Liver (tissue), 9 donors: ENCODE results near the gene RPS6KA2. TPM values are rescaled to one million over a fixed set of nuclear protein-coding genes. Genes with fewer than 3 reads are reported as not detected.

ENCODE experiments used
- DNase-seq: peaks from one replicate; pipeline ENCODE4 v3.0.0-alpha.2; 2017; ENCODE audit warnings: low spot score
- H3K27ac ChIP-seq, 2 donors: one replicate each; pipeline ENCODE4 v1.7.0; 2013; ENCODE audit warnings: inconsistent platforms in 2 of 2, low read length in 2 of 2, control low read depth in 1 of 2, low read depth in 1 of 2, mild to moderate bottlenecking in 1 of 2
- H3K27me3 ChIP-seq, 4 donors: one replicate each; pipeline versions ENCODE4 v1.6.1 to v1.7.0; 2013; ENCODE audit warnings: low read length in 3 of 4, inconsistent platforms in 1 of 4, mild to moderate bottlenecking in 1 of 4, moderate library complexity in 1 of 4; ENCODE audit not compliant: control insufficient read depth in 4 of 4, insufficient read depth in 4 of 4
- H3K36me3 ChIP-seq, 4 donors: one replicate each; pipeline versions ENCODE4 v1.6.1 to v1.7.0; 2013; ENCODE audit warnings: low read length in 3 of 4, mild to moderate bottlenecking in 3 of 4, low read depth in 1 of 4, moderate library complexity in 1 of 4; ENCODE audit not compliant: control insufficient read depth in 4 of 4, insufficient read depth in 3 of 4
- H3K4me1 ChIP-seq, 4 donors: one replicate each; pipeline versions ENCODE4 v1.6.1 to v1.7.0; 2013; ENCODE audit warnings: low read length in 3 of 4, mild to moderate bottlenecking in 3 of 4, moderate library complexity in 1 of 4; ENCODE audit not compliant: control insufficient read depth in 4 of 4, insufficient read depth in 4 of 4
- H3K4me3 ChIP-seq, 3 donors: one replicate each; pipeline versions ENCODE4 v1.6.1 to v1.7.0; 2013; ENCODE audit warnings: low read length in 3 of 3, control low read depth in 1 of 3, low read depth in 1 of 3, mild to moderate bottlenecking in 1 of 3
- H3K9ac ChIP-seq, 2 donors: one replicate each; pipeline ENCODE4 v1.7.0; 2013; ENCODE audit warnings: low read length in 2 of 2, mild to moderate bottlenecking in 2 of 2, moderate library complexity in 2 of 2, control low read depth in 1 of 2, low read depth in 1 of 2
- H3K9me3 ChIP-seq, 4 donors: one replicate each; pipeline versions ENCODE4 v1.6.1 to v1.7.0; 2013; ENCODE audit warnings: low read length in 3 of 4; ENCODE audit not compliant: control insufficient read depth in 4 of 4
- EGR1 ChIP-seq, 2 donors: IDR thresholded peaks; 2 replicates each; pipeline ENCODE4 v1.6.1; 2016 to 2018; ENCODE audit warnings: antibody characterized with exemption in 2 of 2, low read depth in 2 of 2
- FOXA1 ChIP-seq: IDR thresholded peaks from 2 replicates; pipeline ENCODE4 v1.6.1; 2016; ENCODE audit warnings: antibody characterized with exemption
- FOXA2 ChIP-seq: IDR thresholded peaks from 2 replicates; pipeline ENCODE4 v1.6.1; 2016; ENCODE audit warnings: antibody characterized with exemption
- GABPA ChIP-seq, 2 donors: IDR thresholded peaks in 1 of 2; conservative IDR thresholded peaks in 1 of 2; 2 replicates each; pipeline ENCODE4 v1.6.1; 2016; ENCODE audit warnings: antibody characterized with exemption in 2 of 2, mild to moderate bottlenecking in 1 of 2, moderate library complexity in 1 of 2
- HNF4A ChIP-seq, 2 donors: conservative IDR thresholded peaks; 2 replicates each; pipeline ENCODE4 v1.6.1; 2016; ENCODE audit warnings: antibody characterized with exemption in 2 of 2, mild to moderate bottlenecking in 2 of 2
- HNF4G ChIP-seq: IDR thresholded peaks from 2 replicates; pipeline ENCODE4 v1.6.1; 2016; ENCODE audit warnings: antibody characterized with exemption
- JUND ChIP-seq, 2 donors: IDR thresholded peaks; 2 replicates each; pipeline ENCODE4 v1.6.1; 2016; ENCODE audit warnings: antibody characterized with exemption in 2 of 2
- NR2F2 ChIP-seq: IDR thresholded peaks from 2 replicates; pipeline ENCODE4 v1.6.1; 2016; ENCODE audit warnings: antibody characterized with exemption
- RAD21 ChIP-seq, 2 donors: IDR thresholded peaks; 2 replicates each; pipeline ENCODE4 v1.6.1; 2016; ENCODE audit warnings: antibody characterized with exemption in 2 of 2, mild to moderate bottlenecking in 2 of 2
- RXRA ChIP-seq, 2 donors: IDR thresholded peaks; 2 replicates each; pipeline ENCODE4 v1.6.1; 2017 to 2018; ENCODE audit warnings: antibody characterized with exemption in 2 of 2, mild to moderate bottlenecking in 1 of 2
- SP1 ChIP-seq: IDR thresholded peaks from 2 replicates; pipeline ENCODE4 v1.6.1; 2018; ENCODE audit warnings: antibody characterized with exemption, mild to moderate bottlenecking
- TAF1 ChIP-seq: conservative IDR thresholded peaks from 2 replicates; pipeline ENCODE4 v1.6.1; 2016; ENCODE audit warnings: antibody characterized with exemption, mild to moderate bottlenecking
- YY1 ChIP-seq: IDR thresholded peaks from 2 replicates; pipeline ENCODE4 v1.6.1; 2016; ENCODE audit warnings: antibody characterized with exemption, mild to moderate bottlenecking
- WGBS: extraction: QIAGEN DNeasy Blood & Tissue Kit; methylation state at CpG from one replicate; pipeline ENCODE4 v1.1.7; 2013; 5-methylcytosine and 5-hydroxymethylcytosine counted together
- polyA plus RNA-seq, 2 donors: library from polyadenylated mRNA; stranded (reverse) in 1 of 2; unstranded in 1 of 2; fragments of 200-250 nt in 1 of 2; fragments of >200 nt in 1 of 2; fragmentation: Nextera tagmentation in 1 of 2; extraction: Ambion mirVana in 1 of 2; gene quantifications; one replicate each; pipeline versions ENCODE4 v1.2.1 to v1.2.3, GENCODE V29; 2013 to 2015
- total RNA-seq, 2 donors: library from RNA; depleted of rRNA; stranded (reverse); fragments of >200 nt; gene quantifications; one replicate each; pipeline ENCODE4 v1.2.3, GENCODE V29; 2014
- TF ChIP-seq, protein P1 (sequence below): IDR thresholded peaks from 2 replicates; pipeline ENCODE4 v1.6.1; 2016; ENCODE audit warnings: antibody characterized with exemption
- TF ChIP-seq, protein P2 (sequence below): fragments of 150-350 bp; IDR thresholded peaks from 2 replicates; pipeline ENCODE4 v1.5.1; 2017; ENCODE audit warnings: improper control_type of control experiment, low read depth, low read length; ENCODE audit not compliant: missing input control
- TF ChIP-seq, protein P3 (sequence below): IDR thresholded peaks from 2 replicates; pipeline ENCODE4 v1.6.1; 2016; ENCODE audit warnings: antibody characterized with exemption
- TF ChIP-seq, protein P4 (sequence below): IDR thresholded peaks from 2 replicates; pipeline ENCODE4 v1.6.1; 2016; ENCODE audit warnings: antibody characterized with exemption
- TF ChIP-seq, protein P5 (sequence below): IDR thresholded peaks from 2 replicates; pipeline ENCODE4 v1.6.1; 2016; ENCODE audit warnings: antibody characterized with exemption, mild to moderate bottlenecking
- donor health status: healthy.
- donor health status: healthy.
- donor health status: healthy.
- donor health status: healthy.
- donor health status: healthy.

The RPS6KA2 gene
- total and polyA plus RNA-seq, 4 donors: 2.5 to 9.0 (median 5.0) TPM

DNA sequence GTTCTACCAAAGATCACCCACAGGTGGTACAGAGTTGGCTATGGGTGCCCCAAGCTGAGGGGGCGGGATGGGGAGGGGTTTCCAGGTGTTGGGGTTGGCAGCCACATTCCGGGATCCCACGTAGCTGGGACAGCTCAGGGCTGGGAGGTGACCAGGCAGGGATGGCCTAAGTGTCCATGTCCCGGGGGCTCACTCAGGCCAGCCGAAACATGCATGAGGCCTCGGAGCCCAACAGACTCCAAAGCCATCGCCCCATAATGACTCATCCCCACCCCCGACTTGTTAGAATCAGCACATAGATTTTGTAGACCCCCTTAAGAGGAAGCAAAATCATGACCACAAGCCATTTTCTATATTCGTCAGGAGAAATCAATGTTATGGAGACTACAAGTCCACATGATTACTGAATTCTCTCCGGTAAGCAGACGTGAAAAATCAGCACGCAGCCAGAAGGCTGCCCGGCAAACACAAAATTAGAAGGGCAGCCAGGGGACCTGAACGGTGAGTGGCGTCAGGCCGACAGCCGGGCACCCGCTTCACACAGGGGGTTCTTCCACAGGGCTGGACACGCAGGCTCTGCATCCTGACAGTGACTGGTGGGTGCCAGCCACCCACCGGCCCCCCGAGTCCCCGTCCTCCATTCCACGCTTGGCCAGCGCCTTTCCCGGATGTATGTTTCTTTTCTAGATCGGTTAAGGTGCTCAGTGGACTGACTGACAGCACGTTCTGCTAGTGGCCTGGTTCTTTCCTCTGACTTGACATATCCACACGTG lies 121.7 kb downstream of the RPS6KA2 start:
- no peak for TF ChIP-seq JUND (IDR thresholded peaks at IDR 0.05)
- TF ChIP-seq TAF1: no peak
- no peak for TF ChIP-seq RAD21 (IDR thresholded peaks at IDR 0.05)
- TF ChIP-seq, protein P1, sequence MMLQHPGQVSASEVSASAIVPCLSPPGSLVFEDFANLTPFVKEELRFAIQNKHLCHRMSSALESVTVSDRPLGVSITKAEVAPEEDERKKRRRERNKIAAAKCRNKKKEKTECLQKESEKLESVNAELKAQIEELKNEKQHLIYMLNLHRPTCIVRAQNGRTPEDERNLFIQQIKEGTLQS: no peak
- TF ChIP-seq, protein P2, sequence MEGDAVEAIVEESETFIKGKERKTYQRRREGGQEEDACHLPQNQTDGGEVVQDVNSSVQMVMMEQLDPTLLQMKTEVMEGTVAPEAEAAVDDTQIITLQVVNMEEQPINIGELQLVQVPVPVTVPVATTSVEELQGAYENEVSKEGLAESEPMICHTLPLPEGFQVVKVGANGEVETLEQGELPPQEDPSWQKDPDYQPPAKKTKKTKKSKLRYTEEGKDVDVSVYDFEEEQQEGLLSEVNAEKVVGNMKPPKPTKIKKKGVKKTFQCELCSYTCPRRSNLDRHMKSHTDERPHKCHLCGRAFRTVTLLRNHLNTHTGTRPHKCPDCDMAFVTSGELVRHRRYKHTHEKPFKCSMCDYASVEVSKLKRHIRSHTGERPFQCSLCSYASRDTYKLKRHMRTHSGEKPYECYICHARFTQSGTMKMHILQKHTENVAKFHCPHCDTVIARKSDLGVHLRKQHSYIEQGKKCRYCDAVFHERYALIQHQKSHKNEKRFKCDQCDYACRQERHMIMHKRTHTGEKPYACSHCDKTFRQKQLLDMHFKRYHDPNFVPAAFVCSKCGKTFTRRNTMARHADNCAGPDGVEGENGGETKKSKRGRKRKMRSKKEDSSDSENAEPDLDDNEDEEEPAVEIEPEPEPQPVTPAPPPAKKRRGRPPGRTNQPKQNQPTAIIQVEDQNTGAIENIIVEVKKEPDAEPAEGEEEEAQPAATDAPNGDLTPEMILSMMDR: no peak
- no peak for TF ChIP-seq FOXA1
- TF ChIP-seq RXRA (IDR thresholded peaks at IDR 0.05): no peak
- no peak for TF ChIP-seq EGR1 (IDR thresholded peaks at IDR 0.05; ENCODE audit: low read depth in 2 of 2)
- no peak for TF ChIP-seq SP1
- no peak for TF ChIP-seq YY1
- TF ChIP-seq GABPA (IDR thresholded peaks at IDR 0.05 in 1 of 2, conservative IDR thresholded peaks at IDR 0.05 in 1 of 2): no peak
- TF ChIP-seq, protein P3, sequence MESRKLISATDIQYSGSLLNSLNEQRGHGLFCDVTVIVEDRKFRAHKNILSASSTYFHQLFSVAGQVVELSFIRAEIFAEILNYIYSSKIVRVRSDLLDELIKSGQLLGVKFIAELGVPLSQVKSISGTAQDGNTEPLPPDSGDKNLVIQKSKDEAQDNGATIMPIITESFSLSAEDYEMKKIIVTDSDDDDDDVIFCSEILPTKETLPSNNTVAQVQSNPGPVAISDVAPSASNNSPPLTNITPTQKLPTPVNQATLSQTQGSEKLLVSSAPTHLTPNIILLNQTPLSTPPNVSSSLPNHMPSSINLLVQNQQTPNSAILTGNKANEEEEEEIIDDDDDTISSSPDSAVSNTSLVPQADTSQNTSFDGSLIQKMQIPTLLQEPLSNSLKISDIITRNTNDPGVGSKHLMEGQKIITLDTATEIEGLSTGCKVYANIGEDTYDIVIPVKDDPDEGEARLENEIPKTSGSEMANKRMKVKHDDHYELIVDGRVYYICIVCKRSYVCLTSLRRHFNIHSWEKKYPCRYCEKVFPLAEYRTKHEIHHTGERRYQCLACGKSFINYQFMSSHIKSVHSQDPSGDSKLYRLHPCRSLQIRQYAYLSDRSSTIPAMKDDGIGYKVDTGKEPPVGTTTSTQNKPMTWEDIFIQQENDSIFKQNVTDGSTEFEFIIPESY: no peak
- no peak for TF ChIP-seq HNF4A (conservative IDR thresholded peaks at IDR 0.05)
- TF ChIP-seq, protein P4, sequence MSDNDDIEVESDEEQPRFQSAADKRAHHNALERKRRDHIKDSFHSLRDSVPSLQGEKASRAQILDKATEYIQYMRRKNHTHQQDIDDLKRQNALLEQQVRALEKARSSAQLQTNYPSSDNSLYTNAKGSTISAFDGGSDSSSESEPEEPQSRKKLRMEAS: no peak
- no peak for TF ChIP-seq FOXA2
- no peak for TF ChIP-seq NR2F2
- TF ChIP-seq, protein P5, sequence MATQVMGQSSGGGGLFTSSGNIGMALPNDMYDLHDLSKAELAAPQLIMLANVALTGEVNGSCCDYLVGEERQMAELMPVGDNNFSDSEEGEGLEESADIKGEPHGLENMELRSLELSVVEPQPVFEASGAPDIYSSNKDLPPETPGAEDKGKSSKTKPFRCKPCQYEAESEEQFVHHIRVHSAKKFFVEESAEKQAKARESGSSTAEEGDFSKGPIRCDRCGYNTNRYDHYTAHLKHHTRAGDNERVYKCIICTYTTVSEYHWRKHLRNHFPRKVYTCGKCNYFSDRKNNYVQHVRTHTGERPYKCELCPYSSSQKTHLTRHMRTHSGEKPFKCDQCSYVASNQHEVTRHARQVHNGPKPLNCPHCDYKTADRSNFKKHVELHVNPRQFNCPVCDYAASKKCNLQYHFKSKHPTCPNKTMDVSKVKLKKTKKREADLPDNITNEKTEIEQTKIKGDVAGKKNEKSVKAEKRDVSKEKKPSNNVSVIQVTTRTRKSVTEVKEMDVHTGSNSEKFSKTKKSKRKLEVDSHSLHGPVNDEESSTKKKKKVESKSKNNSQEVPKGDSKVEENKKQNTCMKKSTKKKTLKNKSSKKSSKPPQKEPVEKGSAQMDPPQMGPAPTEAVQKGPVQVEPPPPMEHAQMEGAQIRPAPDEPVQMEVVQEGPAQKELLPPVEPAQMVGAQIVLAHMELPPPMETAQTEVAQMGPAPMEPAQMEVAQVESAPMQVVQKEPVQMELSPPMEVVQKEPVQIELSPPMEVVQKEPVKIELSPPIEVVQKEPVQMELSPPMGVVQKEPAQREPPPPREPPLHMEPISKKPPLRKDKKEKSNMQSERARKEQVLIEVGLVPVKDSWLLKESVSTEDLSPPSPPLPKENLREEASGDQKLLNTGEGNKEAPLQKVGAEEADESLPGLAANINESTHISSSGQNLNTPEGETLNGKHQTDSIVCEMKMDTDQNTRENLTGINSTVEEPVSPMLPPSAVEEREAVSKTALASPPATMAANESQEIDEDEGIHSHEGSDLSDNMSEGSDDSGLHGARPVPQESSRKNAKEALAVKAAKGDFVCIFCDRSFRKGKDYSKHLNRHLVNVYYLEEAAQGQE: no peak
- no peak for TF ChIP-seq HNF4G
- DNase-seq: no peak
- H3K27ac ChIP-seq: no peak overlapping the region
- no peak overlapping the region for H3K4me3 ChIP-seq
- H3K27me3 ChIP-seq: no peaks in the 10 kb centered on the region
- WGBS: 97% methylated on average over 28 of the region's 28 CpGs
- no peak overlapping the region for H3K9ac ChIP-seq
- H3K36me3 ChIP-seq: peaks cover 0 to 14% (median 5%) of the 10 kb centered on the region in 4 donors
- no peaks in the 10 kb centered on the region for H3K9me3 ChIP-seq
- no peaks in the 10 kb centered on the region for H3K4me1 ChIP-seq
